ENCODE measurements around the gene GALNT3. TPM values are rescaled to one million over a fixed set of nuclear protein-coding genes. Genes with fewer than 3 reads are reported as not detected.

Gene GALNT3
- total RNA-seq, 1 experiment from 2014 or later: 17.2 TPM

GRCh38 chr2:165716091-165716490, 78.0 kb downstream of the GALNT3 start:
- peaks cover 8% of the 10 kb centered on the region for H3K27me3 Mint-ChIP-seq (ENCODE audit: insufficient read depth, unreplicated experiment)
- BruUV-seq (replicated peaks): no TSS peak
- ChIA-PET CTCF (no interaction called here), POLR2A (no interaction called here)
- no peaks in the 10 kb centered on the region for H3K36me3 Mint-ChIP-seq (ENCODE audit: insufficient read depth, unreplicated experiment)
- no peaks in the 10 kb centered on the region for H3K4me1 ChIP-seq
- no peak for TF ChIP-seq CTCF (IDR thresholded peaks at IDR 0.05; ENCODE audit: insufficient read depth in 1 of 2, low read depth in 1 of 2, low read length in 1 of 2, severe bottlenecking in 1 of 2, unreplicated experiment in 1 of 2)
- DNase-seq: no peak
- intact Hi-C loops (cut with micrococcal nuclease; ENCODE audit: unreplicated experiment): no loop called here
- no peaks in the 10 kb centered on the region for H3K4me1 Mint-ChIP-seq (ENCODE audit: low read depth, unreplicated experiment)
- H3K4me3 ChIP-seq (ENCODE audit: low read depth, low read length): no peak overlapping the region
- no peaks in the 10 kb centered on the region for H3K36me3 ChIP-seq (ENCODE audit: control insufficient read depth, insufficient read depth, low read length)
- H3K9me3 ChIP-seq: no peaks in the 10 kb centered on the region
- no peaks in the 10 kb centered on the region for H3K9me3 Mint-ChIP-seq (ENCODE audit: unreplicated experiment)
- H3K27me3 ChIP-seq (replicated peaks; ENCODE audit: control insufficient read depth, insufficient read depth, low read length): no peaks in the 10 kb centered on the region
- H3K27ac Mint-ChIP-seq (ENCODE audit: unreplicated experiment): no peak overlapping the region
- H3K4me3 Mint-ChIP-seq (ENCODE audit: unreplicated experiment): no peak overlapping the region

- H3K36me3 ChIP-seq (ENCODE audit: control insufficient read depth, insufficient read depth, low read length): no peaks in the 10 kb centered on the region
- intact Hi-C loops (cut with micrococcal nuclease; ENCODE audit: unreplicated experiment): no loop called here
- CTCF ChIA-PET: no interaction called here
- no peak for DNase-seq
- no peaks in the 10 kb centered on the region for H3K4me1 ChIP-seq
- TF ChIP-seq CTCF (IDR thresholded peaks at IDR 0.05; ENCODE audit: insufficient read depth in 1 of 2, low read depth in 1 of 2, low read length in 1 of 2, severe bottlenecking in 1 of 2, unreplicated experiment in 1 of 2): no peak
- Mint-ChIP-seq H3K4me3 (ENCODE audit: unreplicated experiment) (no peak overlapping the region), H3K27ac (ENCODE audit: unreplicated experiment) (no peak overlapping the region), H3K27me3 (ENCODE audit: insufficient read depth, unreplicated experiment) (peaks cover 8% of the 10 kb centered on the region), H3K36me3 (ENCODE audit: insufficient read depth, unreplicated experiment) (no peaks in the 10 kb centered on the region), H3K9me3 (ENCODE audit: unreplicated experiment) (peaks cover 18% of the 10 kb centered on the region), H3K4me1 (ENCODE audit: low read depth, unreplicated experiment) (no peaks in the 10 kb centered on the region)
- no peaks in the 10 kb centered on the region for H3K9me3 ChIP-seq
- POLR2A ChIA-PET: no interaction called here
- no TSS peak for BruUV-seq (replicated peaks)
- no peaks in the 10 kb centered on the region for H3K27me3 ChIP-seq (replicated peaks; ENCODE audit: control insufficient read depth, insufficient read depth, low read length)
- no peak overlapping the region for H3K4me3 ChIP-seq (ENCODE audit: low read depth, low read length)
Measured at GRCh38 chr2:165706960-165707487, 87.0 kb downstream of the GALNT3 start.

- Histone ChIP-seq H3K4me1 (no peaks in the 10 kb centered on the region), H3K27me3 (replicated peaks; ENCODE audit: control insufficient read depth, insufficient read depth, low read length) (no peaks in the 10 kb centered on the region), H3K4me3 (ENCODE audit: low read depth, low read length) (no peak overlapping the region), H3K9me3 (no peaks in the 10 kb centered on the region), H3K36me3 (ENCODE audit: control insufficient read depth, insufficient read depth, low read length) (no peaks in the 10 kb centered on the region)
- Mint-ChIP-seq H3K36me3 (ENCODE audit: insufficient read depth, unreplicated experiment) (no peaks in the 10 kb centered on the region), H3K27me3 (ENCODE audit: insufficient read depth, unreplicated experiment) (peaks cover 10% of the 10 kb centered on the region), H3K9me3 (ENCODE audit: unreplicated experiment) (no peaks in the 10 kb centered on the region), H3K4me3 (ENCODE audit: unreplicated experiment) (no peak overlapping the region), H3K27ac (ENCODE audit: unreplicated experiment) (no peak overlapping the region), H3K4me1 (ENCODE audit: low read depth, unreplicated experiment) (no peaks in the 10 kb centered on the region)
- TF ChIP-seq CTCF (IDR thresholded peaks at IDR 0.05; ENCODE audit: insufficient read depth in 1 of 2, low read depth in 1 of 2, low read length in 1 of 2, severe bottlenecking in 1 of 2, unreplicated experiment in 1 of 2): no peak
- BruUV-seq (replicated peaks): no TSS peak
- ChIA-PET POLR2A (no interaction called here), CTCF (no interaction called here)
- intact Hi-C loops (cut with micrococcal nuclease; ENCODE audit: unreplicated experiment): loop anchor here (5.0 kb wide), 1 partner anchor 76 kb away; no protein-coding TSS in a partner anchor
- DNase-seq: no peak
Measured at GRCh38 chr2:165701147-165701546, 92.9 kb downstream of the GALNT3 start.
